HEK293T (cell line): Measurements from ENCODE around the gene GXYLT2.

Experiments used
- CTCF ChIA-PET: fragments of 350-600 bp; formaldehyde crosslinking; extraction: SDS; loops from one replicate; lab custom pipeline; 2021; ENCODE audit warnings: antibody characterized with exemption, inconsistent platforms; lab: Yijun Ruan, JAX
- POLR2A ChIA-PET: fragments of 350-600 bp; formaldehyde crosslinking; extraction: SDS; loops from one replicate; lab custom pipeline; 2020; ENCODE audit warnings: antibody characterized with exemption, inconsistent platforms; lab: Yijun Ruan, JAX
- DNase-seq: peaks from one replicate; pipeline ENCODE4 v3.0.0; 2012; ENCODE audit warnings: mixed read lengths; ENCODE audit errors: extremely low spot score
- ARNT ChIP-seq: fragments of 450-650 bp; IDR thresholded peaks from 2 replicates; pipeline ENCODE4 v1.6.1; 2017; ENCODE audit warnings: mild to moderate bottlenecking
- BHLHE40 ChIP-seq: fragments of 450-650 bp; IDR thresholded peaks from 2 replicates; pipeline ENCODE4 v1.6.1; 2016; ENCODE audit warnings: mild to moderate bottlenecking, moderate library complexity, borderline replicate concordance
- CTBP1 ChIP-seq: fragments of 450-650 bp; IDR thresholded peaks from 2 replicates; pipeline ENCODE4 v1.6.1; 2016; ENCODE audit warnings: borderline replicate concordance
- ELF4 ChIP-seq: fragments of 450-650 bp; IDR thresholded peaks from 2 replicates; pipeline ENCODE4 v1.6.1; 2017; ENCODE audit warnings: antibody characterized with exemption
- FOXA1 ChIP-seq: fragments of 450-650 bp; IDR thresholded peaks from 2 replicates; pipeline ENCODE4 v1.6.1; 2016; ENCODE audit warnings: mild to moderate bottlenecking
- FOXK2 ChIP-seq: fragments of 450-650 bp; IDR thresholded peaks from 2 replicates; pipeline ENCODE4 v1.6.1; 2016; ENCODE audit warnings: mild to moderate bottlenecking
- FOXM1 ChIP-seq: fragments of 450-650 bp; IDR thresholded peaks from 2 replicates; pipeline ENCODE4 v1.6.1; 2017; ENCODE audit warnings: mild to moderate bottlenecking, borderline replicate concordance
- HDGF ChIP-seq: fragments of 450-650 bp; IDR thresholded peaks from 2 replicates; pipeline ENCODE4 v1.6.1; 2017; ENCODE audit warnings: antibody characterized with exemption, borderline replicate concordance
- L3MBTL2 ChIP-seq: fragments of 450-650 bp; conservative IDR thresholded peaks from 2 replicates; pipeline ENCODE4 v1.6.1; 2016; ENCODE audit warnings: mild to moderate bottlenecking
- LEF1 ChIP-seq: fragments of 450-650 bp; IDR thresholded peaks from 2 replicates; pipeline ENCODE4 v1.6.1; 2017; ENCODE audit warnings: mild to moderate bottlenecking, borderline replicate concordance
- NFRKB ChIP-seq: fragments of 450-650 bp; IDR thresholded peaks from 2 replicates; pipeline ENCODE4 v1.6.1; 2016; ENCODE audit warnings: mild to moderate bottlenecking, moderate library complexity
- PKNOX1 ChIP-seq: fragments of 450-650 bp; IDR thresholded peaks from 2 replicates; pipeline ENCODE4 v1.6.1; 2016
- SP1 ChIP-seq: fragments of 450-650 bp; IDR thresholded peaks from 2 replicates; pipeline ENCODE4 v1.6.1; 2017
- SUZ12 ChIP-seq: fragments of 450-650 bp; IDR thresholded peaks from 2 replicates; pipeline ENCODE4 v1.6.1; 2016; ENCODE audit warnings: mild to moderate bottlenecking
- TARDBP ChIP-seq: fragments of 450-650 bp; IDR thresholded peaks from 2 replicates; pipeline ENCODE4 v1.6.1; 2016
- ZNF384 ChIP-seq: fragments of 450-650 bp; IDR thresholded peaks from 2 replicates; pipeline ENCODE4 v1.6.1; 2016

Gene GXYLT2

DNA sequence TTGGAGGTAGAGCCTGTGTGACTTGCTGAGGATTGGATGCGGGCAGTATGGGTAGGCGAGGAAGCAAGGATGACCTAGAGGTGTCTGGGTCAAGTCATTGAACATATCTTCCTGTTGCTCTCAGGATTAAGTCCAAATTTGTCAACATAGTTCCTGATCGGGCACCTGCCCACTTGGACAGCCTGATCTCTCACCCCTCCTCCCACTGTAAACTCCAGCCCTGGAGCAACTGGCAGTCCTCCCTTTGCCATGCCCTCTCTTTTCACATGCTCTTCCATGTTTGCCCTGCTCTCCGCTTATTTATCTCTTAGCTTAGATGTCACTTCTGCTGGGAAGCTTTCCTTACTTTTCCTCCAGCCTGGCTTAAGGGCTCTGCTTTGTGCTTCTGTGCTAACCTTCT lies 61.2 kb downstream of the GXYLT2 start:
- TF ChIP-seq ZNF384 (0 out of 2 replicates have a peak, but pooled peaks have one; percentile 6), SUZ12 (no peak)
- CTCF ChIA-PET, result no interaction called here
- DNase-seq, result no peak
- POLR2A ChIA-PET, result no interaction called here

DNA sequence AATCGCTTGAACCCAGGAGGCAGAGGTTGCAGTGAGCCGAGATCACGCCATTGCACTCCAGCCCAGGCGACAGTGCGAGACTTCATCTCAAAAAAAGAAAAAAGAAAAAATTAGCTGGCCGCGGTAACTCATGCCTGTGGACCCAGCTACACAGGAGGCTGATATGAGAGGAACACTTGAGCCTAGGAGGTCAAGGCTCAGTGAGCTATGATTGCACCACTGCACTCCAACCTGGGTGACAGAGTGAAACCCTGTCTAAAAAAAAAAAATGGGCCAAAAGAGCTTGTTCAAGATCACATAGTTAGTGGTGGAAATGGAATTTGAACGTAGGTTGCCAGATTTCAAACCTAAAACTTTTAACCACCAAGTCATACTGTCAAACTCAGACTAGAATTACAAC lies 62.5 kb downstream of the GXYLT2 start:
- ChIA-PET CTCF (no interaction called here), POLR2A (no interaction called here)
- TF ChIP-seq SUZ12 (no peak), L3MBTL2 (no peak), ZNF384 (no peak), CTBP1 (no peak), LEF1 (no peak), HDGF (no peak), PKNOX1 (no peak), FOXM1 (no peak), FOXA1 (no peak), ELF4 (no peak), TARDBP (no peak), NFRKB (no peak), ARNT (no peak), SP1 (no peak), BHLHE40 (no peak), FOXK2 (no peak)
- no peak for DNase-seq

- POLR2A ChIA-PET, result no interaction called here
- TF ChIP-seq LEF1 (no peak), FOXA1 (no peak), TARDBP (no peak), BHLHE40 (no peak), SP1 (no peak), FOXM1 (no peak), L3MBTL2 (no peak), HDGF (no peak), ZNF384 (no peak), NFRKB (no peak)
- CTCF ChIA-PET, result no interaction called here
- DNase-seq, result no peak
Measured at GRCh38 chr3:72950801-72951200, 63.0 kb downstream of the GXYLT2 start.

GRCh38 chr3:72951259-72951722 lies 63.4 kb downstream of the GXYLT2 start:
- ChIA-PET CTCF (no interaction called here), POLR2A (no interaction called here)
- no peak for DNase-seq
- TF ChIP-seq SP1 (no peak), FOXK2 (no peak), ELF4 (no peak), ZNF384 (no peak), TARDBP (no peak), L3MBTL2 (peak; percentile 53)

DNA sequence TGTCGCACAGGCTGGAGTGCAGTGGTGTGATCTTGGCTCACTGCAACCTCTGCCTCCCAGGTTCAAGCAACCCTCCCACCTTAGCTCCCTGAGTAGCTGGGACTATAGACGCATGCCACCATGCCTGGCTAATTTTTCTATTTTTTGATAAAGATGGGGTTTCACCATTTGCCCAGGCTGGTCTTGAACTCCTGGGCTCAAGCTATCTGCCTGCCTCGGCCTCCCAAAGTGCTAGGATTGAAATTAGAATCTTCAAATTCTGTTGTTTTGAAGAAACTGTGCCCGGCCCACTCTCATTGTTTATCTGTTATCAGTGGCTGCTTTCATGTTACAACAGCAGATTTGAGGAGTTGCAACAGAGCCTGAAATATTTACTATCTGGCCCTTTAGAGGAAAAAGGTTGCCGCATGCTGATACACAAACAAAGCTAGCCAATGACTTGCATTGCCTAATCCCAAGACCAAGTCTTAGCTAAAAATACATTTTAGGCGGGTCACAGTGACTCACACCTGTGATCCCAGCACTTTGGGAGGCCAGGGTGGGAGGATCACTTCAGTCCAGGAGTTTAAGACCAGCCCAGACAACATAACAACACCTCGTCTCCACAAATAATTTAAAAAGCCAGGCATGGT lies 65.6 kb downstream of the GXYLT2 start:
- CTCF ChIA-PET, result interaction anchor here (0.7 kb wide), 1 partner anchor 369 kb away, joined by 3 read pairs; no protein-coding TSS in a partner anchor
- no peak for TF ChIP-seq NFRKB
- TF ChIP-seq FOXM1, result no peak
- TF ChIP-seq ZNF384, result no peak
- TF ChIP-seq BHLHE40, result no peak
- TF ChIP-seq ELF4, result no peak
- no peak for TF ChIP-seq SP1
- no peak for TF ChIP-seq PKNOX1
- TF ChIP-seq L3MBTL2, result no peak
- no peak for TF ChIP-seq FOXK2
- no peak for TF ChIP-seq FOXA1
- TF ChIP-seq HDGF, result no peak
- no peak for TF ChIP-seq SUZ12
- TF ChIP-seq LEF1, result no peak
- TF ChIP-seq CTBP1, result no peak
- no peak for TF ChIP-seq TARDBP
- no peak for TF ChIP-seq ARNT
- no peak for DNase-seq
- POLR2A ChIA-PET, result no interaction called here

GRCh38 chr3:72957297-72957696 lies 69.5 kb downstream of the GXYLT2 start:
- ChIA-PET POLR2A (no interaction called here), CTCF (no interaction called here)
- TF ChIP-seq NFRKB (no peak), L3MBTL2 (no peak), SUZ12 (no peak), FOXK2 (no peak), FOXM1 (no peak), TARDBP (no peak), SP1 (no peak), ELF4 (no peak), HDGF (no peak), ZNF384 (no peak), BHLHE40 (no peak), PKNOX1 (no peak), CTBP1 (no peak), FOXA1 (no peak), LEF1 (no peak), ARNT (no peak)
- no peak for DNase-seq
